H1 (cell line): ENCODE measurements around the gene ZNF284. TPM values are rescaled to one million over a fixed set of nuclear protein-coding genes. Genes with fewer than 3 reads are reported as not detected.

Source experiments
- CTCF ChIA-PET: fragments of 300-600 bp; sonication (Branson Sonifier 250); formaldehyde crosslinking; loops from one replicate; lab custom pipeline; 2021; ENCODE audit not compliant: partially characterized antibody; lab: Charles Lee
- POLR2A ChIA-PET: fragments of 300-600 bp; sonication (Branson Sonifier 250); formaldehyde crosslinking; loops from one replicate; lab custom pipeline; 2021; ENCODE audit warnings: inconsistent platforms; ENCODE audit not compliant: partially characterized antibody; lab: Charles Lee
- DNase-seq, 2 experiments: peaks; one replicate each; pipeline versions ENCODE4 v3.0.0 to v3.0.0-alpha.2; 2010 to 2022; ENCODE audit warnings: low spot score in 2 of 2, low read depth in 1 of 2, mixed read lengths in 1 of 2
- FAIRE-seq: peaks from 2 replicates; lab custom pipeline; 2011; peaks lifted over from hg19 to GRCh38; lab: Jason Lieb, UNC
- H2AFZ ChIP-seq: 2 replicates; pipeline ENCODE4 v1.8.1; 2012; ENCODE audit warnings: low read length, inconsistent platforms
- H2AK5ac ChIP-seq: 2 replicates; pipeline ENCODE4 v1.6.1; 2013; ENCODE audit warnings: low read depth, low read length
- H2BK120ac ChIP-seq: replicated peaks from 2 replicates; pipeline ENCODE3; 2013; ENCODE audit warnings: low read depth, low read length, inconsistent platforms
- H2BK12ac ChIP-seq: 2 replicates; pipeline ENCODE4 v1.6.1; 2013; ENCODE audit warnings: low read depth, low read length
- H2BK15ac ChIP-seq: 2 replicates; pipeline ENCODE4 v1.6.1; 2013; ENCODE audit warnings: low read length
- H2BK20ac ChIP-seq: 2 replicates; pipeline ENCODE4 v1.6.1; 2013; ENCODE audit warnings: low read length
- H2BK5ac ChIP-seq: 2 replicates; pipeline ENCODE4 v1.6.1; 2013; ENCODE audit warnings: low read depth, low read length
- H3K14ac ChIP-seq: 2 replicates; pipeline ENCODE4 v1.6.1; 2013; ENCODE audit warnings: inconsistent platforms; ENCODE audit not compliant: insufficient read length
- H3K18ac ChIP-seq: 2 replicates; pipeline ENCODE4 v1.6.1; 2013; ENCODE audit warnings: low read length; ENCODE audit errors: extremely low read depth
- H3K23ac ChIP-seq: 2 replicates; pipeline ENCODE4 v1.6.1; 2013; ENCODE audit warnings: inconsistent platforms; ENCODE audit not compliant: insufficient read length
- H3K23me2 ChIP-seq: 2 replicates; pipeline ENCODE4 v1.6.1; 2013; ENCODE audit warnings: low read depth, low read length
- H3K27ac ChIP-seq: 2 replicates; pipeline ENCODE4 v1.6.1; 2011; ENCODE audit warnings: low read depth, low read length, inconsistent platforms
- H3K27me3 ChIP-seq, 4 experiments: replicated peaks in 1 of 4; 1 replicate in 1 of 4; 2 replicates in 3 of 4; pipeline versions ENCODE4 v1.6.1 to v1.8.1; 2011 to 2013; ENCODE audit warnings: low read length in 3 of 4, mild to moderate bottlenecking in 3 of 4, inconsistent platforms in 2 of 4, mixed read lengths in 2 of 4, moderate library complexity in 1 of 4; ENCODE audit not compliant: control insufficient read depth in 3 of 4, insufficient read depth in 3 of 4; ENCODE audit errors: extremely low read depth in 1 of 4
- H3K36me3 ChIP-seq, 4 experiments: 2 replicates each; pipeline versions ENCODE4 v1.6.1 to v1.8.1; 2011 to 2013; ENCODE audit warnings: mild to moderate bottlenecking in 4 of 4, low read length in 3 of 4, moderate library complexity in 2 of 4, control low read depth in 1 of 4, inconsistent platforms in 1 of 4; ENCODE audit not compliant: insufficient read depth in 4 of 4, control insufficient read depth in 2 of 4
- H3K4ac ChIP-seq: replicated peaks from 2 replicates; pipeline ENCODE3; 2013; ENCODE audit warnings: low read length, low read depth, mixed read lengths, inconsistent platforms; ENCODE audit not compliant: insufficient read length
- H3K4me1 ChIP-seq, 4 experiments: replicated peaks in 1 of 4; 1 replicate in 1 of 4; 2 replicates in 3 of 4; pipeline versions ENCODE4 v1.6.1 to v1.8.1; 2011 to 2013; ENCODE audit warnings: low read length in 3 of 4, inconsistent platforms in 2 of 4, mixed read lengths in 1 of 4; ENCODE audit not compliant: insufficient read depth in 4 of 4, control insufficient read depth in 3 of 4
- H3K4me2 ChIP-seq, 2 experiments: 2 replicates each; pipeline versions ENCODE4 v1.6.1 to v1.8.1; 2011 to 2013; ENCODE audit warnings: low read depth in 2 of 2, low read length in 2 of 2, control low read depth in 1 of 2, inconsistent platforms in 1 of 2, mild to moderate bottlenecking in 1 of 2; ENCODE audit not compliant: insufficient read depth in 1 of 2
- H3K4me3 ChIP-seq, 4 experiments: fragments of 200-600, 300-600 bp in 1 of 4; sonication (generic), shearing (Covaris generic), sonication (Bioruptor Twin) in 1 of 4; 2 replicates each; pipeline versions ENCODE4 v1.5.1 to v1.8.1; 2011 to 2016; ENCODE audit warnings: low read length in 4 of 4, low read depth in 3 of 4, control low read depth in 2 of 4, inconsistent platforms in 2 of 4, mild to moderate bottlenecking in 2 of 4, mixed read lengths in 1 of 4, moderate library complexity in 1 of 4; ENCODE audit not compliant: insufficient read depth in 2 of 4; ENCODE audit errors: extremely low read depth in 1 of 4
- H3K56ac ChIP-seq: replicated peaks from 2 replicates; pipeline ENCODE3; 2013; ENCODE audit warnings: low read depth, mild to moderate bottlenecking, mixed read lengths, low read length, inconsistent platforms; ENCODE audit not compliant: insufficient read length
- H3K79me1 ChIP-seq: 2 replicates; pipeline ENCODE4 v1.6.1; 2013; ENCODE audit warnings: low read depth, low read length, control low read depth
- H3K79me2 ChIP-seq, 2 experiments: 2 replicates each; pipeline versions ENCODE4 v1.6.1 to v1.8.1; 2012 to 2013; ENCODE audit warnings: low read length in 2 of 2, mild to moderate bottlenecking in 2 of 2, inconsistent platforms in 1 of 2; ENCODE audit not compliant: insufficient read depth in 2 of 2, control insufficient read depth in 1 of 2
- H3K9ac ChIP-seq, 4 experiments: replicated peaks in 1 of 4; 1 replicate in 1 of 4; 2 replicates in 3 of 4; pipeline versions ENCODE4 v1.6.1 to v1.8.1; 2011 to 2013; ENCODE audit warnings: low read depth in 3 of 4, low read length in 3 of 4, control low read depth in 2 of 4, mild to moderate bottlenecking in 2 of 4, moderate library complexity in 2 of 4, inconsistent platforms in 1 of 4; ENCODE audit errors: extremely low read depth in 1 of 4
- H3K9me3 ChIP-seq, 2 experiments: 2 replicates each; pipeline versions ENCODE4 v1.6.1 to v1.8.1; 2012 to 2013; ENCODE audit warnings: mild to moderate bottlenecking in 2 of 2, moderate library complexity in 2 of 2, control low read depth in 1 of 2, inconsistent platforms in 1 of 2, low read depth in 1 of 2, low read length in 1 of 2, mixed read lengths in 1 of 2; ENCODE audit not compliant: insufficient read depth in 2 of 2
- H4K20me1 ChIP-seq, 2 experiments: replicated peaks in 1 of 2; 2 replicates each; pipeline versions ENCODE3 to v1.8.1; 2011 to 2013; ENCODE audit warnings: inconsistent platforms in 2 of 2, low read length in 2 of 2, mild to moderate bottlenecking in 1 of 2; ENCODE audit not compliant: insufficient read depth in 2 of 2, control insufficient read depth in 1 of 2
- H4K5ac ChIP-seq: 2 replicates; pipeline ENCODE4 v1.6.1; 2013; ENCODE audit warnings: low read length, low read depth, mixed read lengths, inconsistent platforms; ENCODE audit not compliant: insufficient read length
- H4K8ac ChIP-seq: 2 replicates; pipeline ENCODE4 v1.8.0; 2013; ENCODE audit warnings: mild to moderate bottlenecking, moderate library complexity, low read length, inconsistent platforms; ENCODE audit not compliant: insufficient read depth; ENCODE audit errors: extremely low read depth
- H4K91ac ChIP-seq: replicated peaks from 2 replicates; pipeline ENCODE3; 2013; ENCODE audit warnings: low read length, mixed read lengths, inconsistent platforms; ENCODE audit not compliant: insufficient read length
- ATF3 ChIP-seq: IDR thresholded peaks from 2 replicates; pipeline ENCODE4 v1.6.1; 2011; ENCODE audit warnings: low read depth, mild to moderate bottlenecking, low read length; ENCODE audit not compliant: insufficient read depth
- CBX8 ChIP-seq: fragments of 300-800, 300-1000 bp; sonication (generic); IDR thresholded peaks from 2 replicates; pipeline ENCODE4 v1.7.1; 2016; ENCODE audit warnings: low read depth, low read length, borderline replicate concordance
- CTCF ChIP-seq, 3 experiments: IDR thresholded peaks; 1 replicate in 2 of 3; 2 replicates in 1 of 3; pipeline versions ENCODE4 v1.5.1 to v1.6.1; 2011; ENCODE audit warnings: low read length in 3 of 3, mild to moderate bottlenecking in 3 of 3, inconsistent platforms in 2 of 3, low read depth in 1 of 3, moderate library complexity in 1 of 3; ENCODE audit not compliant: insufficient read depth in 1 of 3; ENCODE audit errors: control extremely low read depth in 1 of 3
- JUND ChIP-seq: IDR thresholded peaks from 2 replicates; pipeline ENCODE4 v1.6.1; 2011; ENCODE audit warnings: mild to moderate bottlenecking, improper control_type of control experiment, low read length
- NANOG ChIP-seq: IDR thresholded peaks from 2 replicates; pipeline ENCODE4 v1.6.1; 2011; ENCODE audit warnings: low read length, low read depth, mild to moderate bottlenecking, inconsistent platforms; ENCODE audit not compliant: insufficient read depth, poor library complexity, severe bottlenecking
- SIN3A ChIP-seq, 2 experiments: IDR thresholded peaks in 1 of 2; conservative IDR thresholded peaks in 1 of 2; 2 replicates each; pipeline ENCODE4 v1.6.1; 2011 to 2012; ENCODE audit warnings: low read length in 2 of 2, improper control_type of control experiment in 1 of 2, low read depth in 1 of 2, mild to moderate bottlenecking in 1 of 2
- SIRT6 ChIP-seq: IDR thresholded peaks from one replicate; pipeline ENCODE4 v1.7.1; 2012; ENCODE audit warnings: low read length, inconsistent platforms
- SRF ChIP-seq: IDR thresholded peaks from 2 replicates; pipeline ENCODE4 v1.6.1; 2011; ENCODE audit warnings: mild to moderate bottlenecking, low read depth, low read length, moderate library complexity
- ZNF274 ChIP-seq: IDR thresholded peaks from 2 replicates; pipeline ENCODE4 v1.7.0; 2012; ENCODE audit warnings: low read length, borderline replicate concordance; ENCODE audit errors: extremely low read depth
- WGBS, 2 experiments: shearing (Covaris generic) in 1 of 2; methylation state at CpG; one replicate each; pipeline versions ENCODE4 v1.1.6 to v1.1.7; 2013 to 2015; ENCODE audit warnings: low lambda C conversion rate in 2 of 2, mixed read lengths in 2 of 2, inconsistent platforms in 1 of 2, low coverage in 1 of 2, missing lambda C conversion rate in 1 of 2; ENCODE audit not compliant: insufficient replicate concordance in 2 of 2, insufficient coverage in 1 of 2, insufficient read length in 1 of 2; ENCODE audit errors: extremely low coverage in 1 of 2, missing lambda C conversion rate in 1 of 2; 5-methylcytosine and 5-hydroxymethylcytosine counted together
- polyA plus RNA-seq, 7 experiments: library from polyadenylated mRNA; depleted of rRNA in 3 of 7; stranded (reverse) in 5 of 7; unstranded in 2 of 7; fragments of >200 nt in 5 of 7; fragments of 200-250 nt in 2 of 7; gene quantifications; 1 replicate in 5 of 7; 2 replicates in 1 of 7; 4 replicates in 1 of 7; pipeline versions ENCODE4 v1.2.1 to v1.2.3, GENCODE V29; 2011 to 2013; ENCODE audit warnings: missing spikeins in 2 of 7, mixed read lengths in 2 of 7
- total RNA-seq: library from RNA; stranded (reverse); fragmentation: NEBNext Ultra II Directional; extraction: Animal tissue kit (Norgen Biotek cat#: 25700); gene quantifications from 2 replicates; pipeline ENCODE4 v1.2.1, GENCODE V29; 2021
- TF ChIP-seq, protein P1 (sequence below): IDR thresholded peaks from 2 replicates; pipeline ENCODE4 v1.6.1; 2012; ENCODE audit warnings: inconsistent platforms

The ZNF284 gene
- total and polyA plus RNA-seq, 2 of the 8 experiments (the other 6 are each of a cell fraction or from before 2014, with no cell fraction given) = 1.1 to 3.4 TPM

GRCh38 chr19:44107751-44108150 lies 35.8 kb downstream of the ZNF284 start:
- POLR2A ChIA-PET = interaction anchor here (1.0 kb wide), 1 partner anchor 106 kb away, joined by 3 read pairs; no protein-coding TSS in a partner anchor
- DNase-seq (no peak), FAIRE-seq (no peak)
- Histone ChIP-seq H3K27ac (no peak overlapping the region), H3K4me1 (no peaks in the 10 kb centered on the region), H2AFZ (no peak overlapping the region), H3K56ac (no peak overlapping the region), H3K9me3 (peaks cover 38% of the 10 kb centered on the region in 2 experiments), H3K4me2 (no peak overlapping the region), H2AK5ac (no peak overlapping the region), H2BK120ac (no peak overlapping the region), H3K4ac (no peak overlapping the region), H2BK12ac (no peak overlapping the region), H3K79me2 (peaks cover 0 to 9% of the 10 kb centered on the region in 2 experiments; a peak in 2 of 4 replicates), H4K91ac (no peak overlapping the region), H3K18ac (no peak overlapping the region), H3K9ac (no peak overlapping the region), H3K36me3 (peaks cover 4 to 61% (median 28%) of the 10 kb centered on the region in 4 experiments; a peak in 7 of 8 replicates), H3K14ac (no peak overlapping the region), H3K79me1 (no peaks in the 10 kb centered on the region), H4K20me1 (no peaks in the 10 kb centered on the region), H2BK15ac (no peak overlapping the region), H2BK5ac (no peak overlapping the region), H4K8ac (no peak overlapping the region), H2BK20ac (no peak overlapping the region), H3K23me2 (no peaks in the 10 kb centered on the region), H4K5ac (no peak overlapping the region), H3K23ac (no peak overlapping the region), H3K27me3 (no peaks in the 10 kb centered on the region), H3K4me3 (no peak overlapping the region)
- WGBS, 2 experiments = 88% methylated on average over 3 of the region's 3 CpGs; no CpG with 5 or more reads in 1 of the 2 experiments
- CTCF ChIA-PET = no interaction called here
- TF ChIP-seq, protein P1, sequence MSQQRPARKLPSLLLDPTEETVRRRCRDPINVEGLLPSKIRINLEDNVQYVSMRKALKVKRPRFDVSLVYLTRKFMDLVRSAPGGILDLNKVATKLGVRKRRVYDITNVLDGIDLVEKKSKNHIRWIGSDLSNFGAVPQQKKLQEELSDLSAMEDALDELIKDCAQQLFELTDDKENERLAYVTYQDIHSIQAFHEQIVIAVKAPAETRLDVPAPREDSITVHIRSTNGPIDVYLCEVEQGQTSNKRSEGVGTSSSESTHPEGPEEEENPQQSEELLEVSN = no peak
- TF ChIP-seq SRF (no peak), SIRT6 (no peak), SIN3A (conservative IDR thresholded peaks at IDR 0.05 in 1 of 2, IDR thresholded peaks at IDR 0.05 in 1 of 2; ENCODE audit: low read depth in 1 of 2, low read length in 2 of 2) (no peak), CBX8 (no peak), CTCF (IDR thresholded peaks at IDR 0.05; ENCODE audit: control extremely low read depth in 1 of 3, insufficient read depth in 1 of 3, low read depth in 1 of 3, low read length in 3 of 3) (no peak), NANOG (no peak), ZNF274 (no peak), ATF3 (no peak), JUND (no peak)
